Mesothelial cell of epicardium (in vitro differentiated cells): Measurements from ENCODE around the gene VAC14. TPM values are rescaled to one million over a fixed set of nuclear protein-coding genes. Genes with fewer than 3 reads are reported as not detected.

ENCODE experiments used
- DNase-seq, 2 experiments: peaks; one replicate each; pipeline ENCODE4 v3.0.0; 2021; ENCODE audit warnings: low spot score in 2 of 2; ENCODE audit not compliant: unreplicated experiment in 2 of 2
- H3K27ac Mint-ChIP-seq: 2 replicates; pipeline ENCODE4 v1.8.0; 2021; ENCODE audit warnings: mixed read lengths
- H3K27me3 Mint-ChIP-seq: 2 replicates; pipeline ENCODE4 v1.8.0; 2021; ENCODE audit warnings: low read depth, mixed read lengths
- H3K36me3 Mint-ChIP-seq: 2 replicates; pipeline ENCODE4 v1.8.0; 2021; ENCODE audit warnings: mixed read lengths
- H3K4me1 Mint-ChIP-seq: 2 replicates; pipeline ENCODE4 v1.8.0; 2021; ENCODE audit warnings: mixed read lengths
- H3K4me3 Mint-ChIP-seq: 2 replicates; pipeline ENCODE4 v1.8.0; 2021; ENCODE audit warnings: mild to moderate bottlenecking, moderate library complexity, mixed read lengths
- H3K9me3 Mint-ChIP-seq: 2 replicates; pipeline ENCODE4 v1.8.0; 2021; ENCODE audit warnings: mixed read lengths
- total RNA-seq: library from RNA; stranded (reverse); gene quantifications from 3 replicates; pipeline ENCODE4 v1.2.1, GENCODE V29; 2021
- TF ChIP-seq, protein P1 (sequence below): fragments of 200-600 bp; sonication (generic); IDR thresholded peaks from one replicate; pipeline ENCODE4 v1.5.0; 2021; ENCODE audit warnings: antibody characterized with exemption; ENCODE audit not compliant: unreplicated experiment

Gene VAC14
- total RNA-seq, 1 donor from 2014 or later, result 39.1 TPM

DNA sequence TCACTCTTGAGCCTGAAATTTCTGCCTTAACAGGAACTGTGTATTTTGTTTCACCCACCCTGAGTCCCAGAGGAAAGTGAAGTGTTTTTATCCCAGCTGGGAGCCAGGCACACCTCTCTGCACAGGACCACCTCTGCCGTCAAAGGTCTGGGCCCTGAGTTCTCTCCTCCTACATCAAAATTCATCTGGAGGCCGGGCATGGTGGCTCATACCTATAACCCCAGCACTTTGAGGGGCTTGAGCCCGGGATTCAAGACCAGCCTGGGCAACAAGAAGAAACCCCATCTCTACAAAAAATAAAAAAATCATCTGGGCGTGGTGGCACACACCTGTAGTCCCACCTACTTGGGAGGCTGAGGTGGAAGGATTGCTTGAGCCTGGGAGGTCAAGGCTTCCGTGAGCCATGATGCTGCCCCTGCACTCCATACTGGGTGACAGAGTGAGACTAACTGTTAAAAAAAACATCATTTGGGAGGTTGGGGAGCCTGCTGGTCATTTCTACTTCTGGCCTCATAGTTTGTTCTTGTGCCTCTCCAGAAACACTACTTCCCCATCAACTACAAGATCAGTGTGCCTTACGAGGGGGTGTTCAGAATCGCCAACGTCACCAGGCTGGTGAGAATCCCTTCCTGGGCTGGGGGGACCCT is 144.8 kb downstream of the VAC14 start:
- Mint-ChIP-seq H3K27me3 (no peaks in the 10 kb centered on the region), H3K9me3 (no peaks in the 10 kb centered on the region), H3K36me3 (no peaks in the 10 kb centered on the region), H3K4me1 (peaks cover 3% of the 10 kb centered on the region), H3K27ac (no peak overlapping the region), H3K4me3 (no peak overlapping the region)
- DNase-seq, result no peak
- TF ChIP-seq, protein P1, sequence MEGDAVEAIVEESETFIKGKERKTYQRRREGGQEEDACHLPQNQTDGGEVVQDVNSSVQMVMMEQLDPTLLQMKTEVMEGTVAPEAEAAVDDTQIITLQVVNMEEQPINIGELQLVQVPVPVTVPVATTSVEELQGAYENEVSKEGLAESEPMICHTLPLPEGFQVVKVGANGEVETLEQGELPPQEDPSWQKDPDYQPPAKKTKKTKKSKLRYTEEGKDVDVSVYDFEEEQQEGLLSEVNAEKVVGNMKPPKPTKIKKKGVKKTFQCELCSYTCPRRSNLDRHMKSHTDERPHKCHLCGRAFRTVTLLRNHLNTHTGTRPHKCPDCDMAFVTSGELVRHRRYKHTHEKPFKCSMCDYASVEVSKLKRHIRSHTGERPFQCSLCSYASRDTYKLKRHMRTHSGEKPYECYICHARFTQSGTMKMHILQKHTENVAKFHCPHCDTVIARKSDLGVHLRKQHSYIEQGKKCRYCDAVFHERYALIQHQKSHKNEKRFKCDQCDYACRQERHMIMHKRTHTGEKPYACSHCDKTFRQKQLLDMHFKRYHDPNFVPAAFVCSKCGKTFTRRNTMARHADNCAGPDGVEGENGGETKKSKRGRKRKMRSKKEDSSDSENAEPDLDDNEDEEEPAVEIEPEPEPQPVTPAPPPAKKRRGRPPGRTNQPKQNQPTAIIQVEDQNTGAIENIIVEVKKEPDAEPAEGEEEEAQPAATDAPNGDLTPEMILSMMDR, result no peak

DNA sequence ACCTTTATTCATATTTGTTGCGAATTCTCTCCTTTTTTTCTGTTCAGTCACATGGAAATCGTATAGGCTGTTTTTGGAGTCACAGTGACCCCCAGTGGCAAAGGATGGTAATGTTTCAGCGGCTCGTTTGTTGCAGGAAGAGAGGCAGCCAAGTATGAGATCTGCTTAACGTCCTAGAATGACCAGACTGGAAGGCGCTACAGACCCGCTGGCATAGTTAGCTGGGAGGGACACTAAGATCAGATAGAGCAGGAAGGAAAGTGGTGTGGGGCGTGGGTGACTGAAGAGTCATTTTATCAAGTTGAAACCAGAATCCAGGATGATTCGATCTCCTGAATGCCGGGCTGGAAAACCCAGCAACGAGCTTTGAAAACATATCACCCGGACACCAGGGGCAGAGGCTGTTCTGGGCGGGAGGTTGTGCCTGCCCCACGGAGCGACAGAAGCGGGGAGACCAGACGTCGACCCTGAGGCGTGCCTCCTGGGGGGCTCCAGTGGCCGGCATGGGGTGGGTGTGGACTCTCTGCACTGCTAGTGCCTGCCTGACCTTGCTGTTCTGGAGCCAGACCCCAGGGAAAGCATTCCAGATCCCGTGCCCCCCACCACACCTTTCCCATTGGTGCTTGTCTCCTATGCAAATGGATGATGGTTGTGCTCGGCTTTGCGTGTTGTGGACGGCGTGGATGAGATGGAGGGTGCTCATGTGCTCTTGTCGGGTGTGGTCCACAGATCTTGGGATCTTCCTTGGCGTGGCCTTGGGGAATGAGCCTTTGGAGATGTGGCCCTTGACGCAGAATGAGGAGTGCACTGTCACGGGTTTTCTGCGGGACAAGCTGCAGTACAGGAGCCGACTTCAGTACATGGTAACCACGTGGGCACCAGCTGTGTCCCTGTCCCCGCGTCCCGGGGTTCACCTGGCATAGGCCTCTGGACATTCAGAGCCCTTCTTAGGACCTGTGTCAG is 146.9 kb downstream of the VAC14 start:
- DNase-seq, result peak in 1 of 2 experiments; percentile 95
- no peaks in the 10 kb centered on the region for H3K9me3 Mint-ChIP-seq
- TF ChIP-seq, protein P1, result peak; percentile 96
- H3K36me3 Mint-ChIP-seq, result no peaks in the 10 kb centered on the region
- H3K4me3 Mint-ChIP-seq, result peak overlapping the region; percentile 47
- peaks cover 3% of the 10 kb centered on the region for H3K4me1 Mint-ChIP-seq
- H3K27ac Mint-ChIP-seq, result no peak overlapping the region
- no peaks in the 10 kb centered on the region for H3K27me3 Mint-ChIP-seq

DNA sequence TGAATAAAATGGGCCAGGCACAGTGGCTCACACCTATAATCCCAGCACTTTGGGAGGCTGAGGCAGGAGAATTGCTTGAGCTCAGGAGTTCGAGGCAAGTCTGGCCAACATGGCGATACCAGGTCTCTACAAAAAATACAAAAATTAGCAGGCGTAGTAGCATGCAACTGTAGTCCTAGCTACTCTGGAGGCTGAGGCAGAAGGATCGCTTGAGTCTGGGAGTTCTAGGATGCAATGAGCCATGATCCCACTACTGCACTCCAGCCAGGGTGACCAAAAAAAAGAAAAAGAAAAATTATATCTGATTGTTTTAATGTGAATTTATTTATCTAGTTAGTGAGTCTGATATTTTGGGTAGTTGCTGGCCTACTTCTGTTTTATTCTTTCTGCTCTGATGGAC is 147.6 kb downstream of the VAC14 start:
- no peak overlapping the region for H3K4me3 Mint-ChIP-seq
- no peaks in the 10 kb centered on the region for H3K36me3 Mint-ChIP-seq
- peaks cover 3% of the 10 kb centered on the region for H3K4me1 Mint-ChIP-seq
- no peaks in the 10 kb centered on the region for H3K27me3 Mint-ChIP-seq
- H3K9me3 Mint-ChIP-seq, result no peaks in the 10 kb centered on the region
- TF ChIP-seq, protein P1, result no peak
- H3K27ac Mint-ChIP-seq, result no peak overlapping the region
- no peak for DNase-seq

DNA sequence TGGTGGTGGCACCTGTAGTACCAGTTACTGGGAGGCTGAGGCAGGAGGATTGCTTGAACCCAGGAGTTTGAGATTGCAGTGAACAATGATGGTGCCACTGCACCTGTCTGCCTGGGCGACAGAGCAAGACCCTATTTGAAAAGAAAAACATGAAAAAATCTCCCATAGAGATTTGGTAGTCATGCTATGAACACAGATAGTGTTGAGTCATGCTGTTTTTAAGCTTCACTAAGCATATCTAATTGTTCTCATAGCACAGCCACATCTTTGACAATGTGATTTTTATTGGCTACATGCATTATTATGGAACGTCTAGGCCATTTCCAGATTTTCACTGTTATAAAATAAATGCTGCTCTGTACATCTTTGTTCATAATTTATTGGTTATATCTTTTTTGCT is 148.6 kb downstream of the VAC14 start:
- no peaks in the 10 kb centered on the region for H3K27me3 Mint-ChIP-seq
- H3K36me3 Mint-ChIP-seq, result no peaks in the 10 kb centered on the region
- no peak overlapping the region for H3K27ac Mint-ChIP-seq
- no peak overlapping the region for H3K4me3 Mint-ChIP-seq
- DNase-seq, result no peak
- no peaks in the 10 kb centered on the region for H3K9me3 Mint-ChIP-seq
- H3K4me1 Mint-ChIP-seq, result peaks cover 3% of the 10 kb centered on the region
- TF ChIP-seq, protein P1, result no peak

DNA sequence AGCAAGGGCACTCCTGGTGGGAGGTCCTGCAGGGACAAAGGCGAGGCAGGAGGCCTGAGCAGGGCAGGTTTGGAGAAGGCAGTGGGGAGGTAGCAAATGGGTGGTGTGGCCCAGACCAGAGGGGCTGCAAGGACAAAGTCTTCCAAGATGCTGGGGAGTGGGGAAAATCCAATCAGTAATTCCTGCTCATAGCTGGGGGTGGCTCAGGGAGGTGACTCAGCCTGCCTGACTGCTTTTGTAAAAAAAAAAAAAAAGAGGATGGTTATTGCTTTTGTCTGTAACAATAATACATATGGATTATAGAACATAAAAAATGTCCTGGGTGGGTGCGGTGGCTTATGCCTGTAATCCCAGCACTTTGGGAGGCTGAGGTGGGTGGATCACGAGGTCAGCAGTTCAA is 149.4 kb downstream of the VAC14 start:
- H3K36me3 Mint-ChIP-seq, result no peaks in the 10 kb centered on the region
- H3K4me3 Mint-ChIP-seq, result no peak overlapping the region
- no peaks in the 10 kb centered on the region for H3K27me3 Mint-ChIP-seq
- H3K4me1 Mint-ChIP-seq, result peaks cover 3% of the 10 kb centered on the region
- H3K9me3 Mint-ChIP-seq, result no peaks in the 10 kb centered on the region
- TF ChIP-seq, protein P1, result no peak
- H3K27ac Mint-ChIP-seq, result no peak overlapping the region
- DNase-seq, result no peak
